Measurements from ENCODE around the gene TLR3. TPM values are rescaled to one million over a fixed set of nuclear protein-coding genes. Genes with fewer than 3 reads are reported as not detected.
"Not testable (repeated sequence)": the region's sequence is repeated elsewhere in the genome, so short reads cannot be mapped to it uniquely, and the experiment has no call there.

TLR3 gene
- total RNA-seq, 2 donors from 2014 or later: 5.3 to 8.6 TPM

- no peak for DNase-seq
- ATAC-seq: peak; percentile 92 to 93
- intact Hi-C loops (cut with DNase I): loop anchor here in 1 of 2 donors (5.0 to 10.0 kb wide), 3 partner anchors 396 to 563 kb away; partner anchors contain the start of gene CCDC110
Measured at GRCh38 chr4:186037692-186038658, 31.0 kb upstream of the TLR3 start.

GRCh38 chr4:186039697-186040096, 29.3 kb upstream of the TLR3 start:
- DNase-seq (no peak), ATAC-seq (no peak)
- intact Hi-C loops (cut with DNase I): loop anchor here in 1 of 2 donors (5.0 to 10.0 kb wide), 3 partner anchors 397 to 565 kb away; partner anchors contain the start of gene CCDC110

- no peak for ATAC-seq
- intact Hi-C loops (cut with DNase I): no loop called here
- no peak for DNase-seq
Measured at GRCh38 chr4:186040316-186040715, 28.6 kb upstream of the TLR3 start.

- intact Hi-C loops (cut with DNase I); DNase-seq; ATAC-seq: not testable (repeated sequence)
Measured at GRCh38 chr4:186047501-186047900, 21.5 kb upstream of the TLR3 start.

- ATAC-seq; DNase-seq; intact Hi-C loops (cut with DNase I): not testable (repeated sequence)
Measured at GRCh38 chr4:186050135-186050534, 18.8 kb upstream of the TLR3 start.

- DNase-seq (no peak), ATAC-seq (no peak)
- intact Hi-C loops (cut with DNase I): no loop called here
Measured at GRCh38 chr4:186051096-186051495, 17.9 kb upstream of the TLR3 start.

- ATAC-seq (no peak), DNase-seq (no peak)
- intact Hi-C loops (cut with DNase I): no loop called here
Measured at GRCh38 chr4:186058253-186058979, 10.5 kb upstream of the TLR3 start.

GRCh38 chr4:186058980-186059316, 10.0 kb upstream of the TLR3 start:
- intact Hi-C loops (cut with DNase I): no loop called here

GRCh38 chr4:186061921-186062320, 7.0 kb upstream of the TLR3 start:
- DNase-seq (no peak), ATAC-seq (no peak)
- intact Hi-C loops (cut with DNase I): no loop called here

More at GRCh38 chr4:186058980-186059316, 10.0 kb upstream of the TLR3 start:
- ATAC-seq: no peak
- no peak for DNase-seq

- ATAC-seq (peak; percentile 92 to 93), DNase-seq (peak; percentile 64)
- intact Hi-C loops (cut with DNase I): loop anchor here in 1 of 2 donors (2.0 kb wide), 1 partner anchor 69 kb away; no protein-coding TSS in a partner anchor
Measured at GRCh38 chr4:186067757-186068385, 1.1 kb upstream of the TLR3 start.

GRCh38 chr4:186069729-186070128, 773 bp downstream of the TLR3 start:
- intact Hi-C loops (cut with DNase I): loop anchor here (2.0 to 10.0 kb wide), 2 partner anchors 65 to 67 kb away; no protein-coding TSS in a partner anchor
- DNase-seq (no peak), ATAC-seq (no peak)

- intact Hi-C loops (cut with DNase I): loop anchor here in 1 of 2 donors (10.0 kb wide), 1 partner anchor 62 kb away; no protein-coding TSS in a partner anchor
- DNase-seq (no peak), ATAC-seq (no peak)
Measured at GRCh38 chr4:186072516-186072915, 3.6 kb downstream of the TLR3 start.

- peak; percentile 53 to 73 for ATAC-seq
- intact Hi-C loops (cut with DNase I): loop anchor here (2.0 to 10.0 kb wide), 2 partner anchors 61 kb away; no protein-coding TSS in a partner anchor
- DNase-seq: no peak
Measured at GRCh38 chr4:186074189-186074588, 5.2 kb downstream of the TLR3 start.

GRCh38 chr4:186078981-186079638, 10.2 kb downstream of the TLR3 start:
- DNase-seq (no peak), ATAC-seq (peak in 1 of 2 donors; percentile 36)
- intact Hi-C loops (cut with DNase I): loop anchor here in 1 of 2 donors (10.0 kb wide), 1 partner anchor 56 kb away; no protein-coding TSS in a partner anchor

GRCh38 chr4:186079694-186080093, 10.7 kb downstream of the TLR3 start:
- intact Hi-C loops (cut with DNase I): loop anchor here in 1 of 2 donors (10.0 kb wide), 1 partner anchor 55 kb away; no protein-coding TSS in a partner anchor
- no peak for DNase-seq
- ATAC-seq: no peak

GRCh38 chr4:186081202-186081807, 12.3 kb downstream of the TLR3 start:
- DNase-seq (no peak), ATAC-seq (no peak)
- intact Hi-C loops (cut with DNase I): no loop called here

- intact Hi-C loops (cut with DNase I): no loop called here
- DNase-seq (no peak), ATAC-seq (peak in 1 of 2 donors; percentile 27)
Measured at GRCh38 chr4:186082221-186082620, 13.3 kb downstream of the TLR3 start.

GRCh38 chr4:186088523-186088922, 19.6 kb downstream of the TLR3 start:
- ATAC-seq (no peak), DNase-seq (no peak)
- intact Hi-C loops (cut with DNase I): no loop called here
